Omental fat pad (tissue), 4 donors: ENCODE measurements around the gene BCL10. TPM values are rescaled to one million over a fixed set of nuclear protein-coding genes. Genes with fewer than 3 reads are reported as not detected.

Source experiments
- ATAC-seq: fragments of 150-250 bp; one replicate; pipeline ENCODE4 v1.9.1; 2016; ENCODE audit warnings: mild to moderate bottlenecking, moderate library complexity; ENCODE audit not compliant: low FRiP score
- DNase-seq: peaks from one replicate; pipeline ENCODE4 v3.0.0-alpha.2; 2019; ENCODE audit warnings: low spot score
- total RNA-seq, 4 donors: library from RNA; depleted of rRNA; stranded (reverse); fragments of >200 nt; gene quantifications; one replicate each; pipeline ENCODE4 v1.1.0, GENCODE V29; 2016
- TF ChIP-seq, protein P1 (sequence below), 3 donors: fragments of 450-650 bp; IDR thresholded peaks; one replicate each; pipeline ENCODE4 v1.5.1; 2016 to 2017; ENCODE audit warnings: antibody characterized with exemption in 3 of 3, mild to moderate bottlenecking in 3 of 3, moderate library complexity in 2 of 3

Gene BCL10
- total RNA-seq, 4 donors from 2014 or later = 13.9 to 21.6 (median 18.0) TPM

DNA sequence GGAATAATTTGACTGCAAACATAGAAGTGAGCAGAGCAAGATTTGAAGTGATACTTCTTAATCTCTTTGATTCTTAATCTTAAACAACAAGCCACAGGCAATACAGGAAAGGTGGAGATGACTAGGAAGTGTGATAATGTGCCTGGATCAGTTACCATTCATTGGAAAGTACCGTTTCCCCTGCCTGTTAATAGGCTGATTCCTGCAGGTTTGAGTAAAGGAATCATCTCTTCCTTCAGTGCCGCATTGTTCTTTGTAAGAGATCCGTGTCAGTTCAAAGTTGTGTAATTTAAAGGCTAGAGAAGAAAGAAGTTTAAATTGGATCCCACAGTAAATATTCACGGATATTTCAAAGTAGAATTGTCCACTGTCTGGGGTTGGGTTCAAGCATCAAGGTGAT, 43.5 kb upstream of the BCL10 start:
- DNase-seq (no peak), ATAC-seq (no peak)
- TF ChIP-seq, protein P1, sequence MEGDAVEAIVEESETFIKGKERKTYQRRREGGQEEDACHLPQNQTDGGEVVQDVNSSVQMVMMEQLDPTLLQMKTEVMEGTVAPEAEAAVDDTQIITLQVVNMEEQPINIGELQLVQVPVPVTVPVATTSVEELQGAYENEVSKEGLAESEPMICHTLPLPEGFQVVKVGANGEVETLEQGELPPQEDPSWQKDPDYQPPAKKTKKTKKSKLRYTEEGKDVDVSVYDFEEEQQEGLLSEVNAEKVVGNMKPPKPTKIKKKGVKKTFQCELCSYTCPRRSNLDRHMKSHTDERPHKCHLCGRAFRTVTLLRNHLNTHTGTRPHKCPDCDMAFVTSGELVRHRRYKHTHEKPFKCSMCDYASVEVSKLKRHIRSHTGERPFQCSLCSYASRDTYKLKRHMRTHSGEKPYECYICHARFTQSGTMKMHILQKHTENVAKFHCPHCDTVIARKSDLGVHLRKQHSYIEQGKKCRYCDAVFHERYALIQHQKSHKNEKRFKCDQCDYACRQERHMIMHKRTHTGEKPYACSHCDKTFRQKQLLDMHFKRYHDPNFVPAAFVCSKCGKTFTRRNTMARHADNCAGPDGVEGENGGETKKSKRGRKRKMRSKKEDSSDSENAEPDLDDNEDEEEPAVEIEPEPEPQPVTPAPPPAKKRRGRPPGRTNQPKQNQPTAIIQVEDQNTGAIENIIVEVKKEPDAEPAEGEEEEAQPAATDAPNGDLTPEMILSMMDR (IDR thresholded peaks at IDR 0.05) = no peak

DNA sequence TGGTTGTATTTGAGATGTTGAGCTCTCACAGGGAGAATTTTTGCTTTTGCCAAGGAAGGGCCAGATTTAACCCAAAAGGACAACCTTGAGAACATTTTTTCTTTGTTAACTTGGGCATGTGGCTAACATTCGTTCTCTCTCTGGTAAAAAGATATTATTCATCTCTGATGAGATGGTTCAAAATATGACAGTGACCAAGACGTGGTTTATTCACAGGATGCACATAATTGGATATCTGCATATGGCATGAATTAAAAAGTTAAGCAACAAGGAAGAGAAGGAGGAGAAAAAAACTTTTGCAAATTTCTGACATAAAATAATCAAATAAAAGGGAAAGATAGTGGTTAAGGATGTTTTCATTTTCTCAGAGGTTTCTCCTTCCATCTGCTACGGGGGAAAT, 43.1 kb upstream of the BCL10 start:
- ATAC-seq (no peak), DNase-seq (no peak)
- TF ChIP-seq, protein P1 (IDR thresholded peaks at IDR 0.05) = no peak

DNA sequence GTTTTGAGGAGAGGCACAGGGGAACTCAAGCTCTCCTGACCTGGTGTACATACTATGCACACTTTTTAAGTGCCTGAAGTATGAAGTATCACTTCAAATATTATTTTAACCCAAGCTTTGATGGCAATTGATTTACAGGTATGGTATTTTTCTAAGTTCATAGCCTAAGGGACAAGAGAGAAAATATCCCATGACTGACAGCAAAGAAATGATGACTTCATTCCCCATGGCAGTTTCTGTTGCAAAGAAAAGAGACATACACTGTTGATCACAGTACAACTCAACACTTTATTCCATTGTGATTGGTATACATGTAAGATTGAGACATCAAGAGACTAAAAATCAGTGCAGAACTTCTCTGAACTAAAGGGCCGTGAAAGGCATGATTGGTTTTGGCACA, 41.8 kb upstream of the BCL10 start:
- DNase-seq (no peak), ATAC-seq (no peak)
- TF ChIP-seq, protein P1 (IDR thresholded peaks at IDR 0.05) = no peak

DNA sequence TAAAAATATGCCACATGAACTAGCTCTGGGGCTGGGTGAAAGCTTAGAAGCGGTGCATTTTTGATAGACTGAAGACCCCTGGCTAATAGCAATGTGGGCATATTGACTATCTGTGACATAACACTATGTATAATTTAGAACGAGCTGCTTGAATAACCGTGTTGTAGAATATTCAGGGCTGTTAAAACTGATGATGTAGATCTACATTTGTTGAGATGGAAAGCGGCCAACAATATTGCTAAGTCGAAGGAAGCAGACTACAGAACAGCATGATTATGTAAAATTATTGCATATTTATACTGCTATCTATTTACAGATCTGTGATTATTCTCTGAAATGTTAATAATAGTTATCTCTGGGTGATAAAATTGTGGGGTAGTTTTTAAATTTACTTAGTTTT, 41.1 kb upstream of the BCL10 start:
- TF ChIP-seq, protein P1 (IDR thresholded peaks at IDR 0.05) = no peak
- ATAC-seq = no peak

DNA sequence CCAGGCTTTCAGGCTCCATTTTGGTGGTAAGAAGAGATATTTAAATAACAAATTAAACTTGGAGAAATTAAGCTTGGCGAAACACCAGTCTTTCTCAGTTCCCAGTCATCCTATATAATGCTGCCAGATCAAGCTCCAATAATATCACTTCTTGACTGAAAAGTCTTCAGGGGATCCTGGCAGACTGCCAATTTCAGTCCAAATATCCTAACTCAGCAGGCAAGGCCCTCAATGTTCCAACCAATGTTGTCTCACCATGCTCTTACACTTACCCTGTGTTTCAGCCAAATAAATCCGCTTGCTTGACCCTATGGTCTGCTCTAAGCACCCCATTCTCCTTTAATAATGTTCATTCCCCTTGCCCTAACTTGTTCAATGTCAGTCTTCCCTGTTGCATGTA, 39.9 kb upstream of the BCL10 start:
- DNase-seq = no peak

More for the DNA sequence above, 41.1 kb upstream of the BCL10 start:
- no peak for DNase-seq

DNA sequence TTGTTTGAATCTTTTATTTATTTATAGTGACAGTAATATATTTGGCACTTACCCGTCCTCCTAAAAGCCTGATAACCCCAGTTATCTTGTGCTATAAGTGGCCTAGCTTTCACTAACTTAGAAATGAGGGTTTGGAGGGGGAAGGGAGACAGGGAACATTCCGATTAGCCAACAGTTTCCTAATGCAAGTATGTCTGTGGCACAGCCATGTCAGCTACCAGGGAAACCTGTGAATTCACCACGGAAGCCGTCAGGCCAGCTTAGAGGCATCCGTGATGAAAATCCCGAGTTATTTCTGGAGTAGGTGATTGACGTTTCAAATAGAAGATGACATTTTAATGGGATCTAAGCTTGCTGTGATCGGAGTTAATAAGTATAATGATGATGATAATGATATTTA, 39.4 kb upstream of the BCL10 start:
- no peak for ATAC-seq
- TF ChIP-seq, protein P1 (IDR thresholded peaks at IDR 0.05) = no peak

More for the DNA sequence above, 39.9 kb upstream of the BCL10 start:
- ATAC-seq = no peak
- TF ChIP-seq, protein P1 (IDR thresholded peaks at IDR 0.05) = no peak

DNA sequence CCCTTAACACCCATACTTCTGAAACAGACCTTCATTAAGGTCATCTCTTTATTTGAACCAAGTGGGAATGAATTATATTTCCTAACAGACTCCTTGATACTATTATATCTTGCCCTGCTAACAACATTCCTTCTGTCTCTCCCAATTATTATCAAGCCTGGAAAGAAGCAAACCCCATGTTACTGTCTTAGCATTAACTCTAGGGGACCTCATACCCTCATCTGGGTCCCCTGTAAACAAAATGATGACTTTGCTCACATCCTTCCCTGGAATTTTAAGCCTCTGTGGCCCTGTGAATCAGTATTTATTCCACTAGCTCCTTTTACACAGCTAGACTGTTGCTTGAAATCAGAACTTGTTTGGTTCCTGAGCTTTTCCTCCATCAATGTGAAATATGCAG, 38.3 kb upstream of the BCL10 start:
- no peak for DNase-seq
- ATAC-seq = no peak
- TF ChIP-seq, protein P1 (IDR thresholded peaks at IDR 0.05) = no peak

More for the DNA sequence above, 39.4 kb upstream of the BCL10 start:
- no peak for DNase-seq
